Panc1 (cell line): ENCODE measurements around the gene ARMC2. TPM values are rescaled to one million over a fixed set of nuclear protein-coding genes. Genes with fewer than 3 reads are reported as not detected.

Experiments used
- ATAC-seq: fragments of 200-7000 bp; cut with Tn5 transposase; 2 replicates; pipeline ENCODE4 v1.9.1; 2020; ENCODE audit warnings: mild to moderate bottlenecking, moderate library complexity
- BruUV-seq: library from RNA; stranded (reverse); fragments of 400-500 nt; replicated peaks from 2 replicates; lab custom pipeline; 2021; lab: Mats Ljungman, UMichigan
- CTCF ChIA-PET: fragments of 300-600 bp; sonication (Branson Sonifier 250); formaldehyde crosslinking; loops from one replicate; lab custom pipeline; 2022; ENCODE audit warnings: antibody characterized with exemption; lab: Charles Lee
- POLR2A ChIA-PET: fragments of 300-600 bp; sonication (Branson Sonifier 250); formaldehyde crosslinking; loops from one replicate; lab custom pipeline; 2022; ENCODE audit warnings: antibody characterized with exemption; lab: Charles Lee
- DNase-seq: peaks from one replicate; pipeline ENCODE4 v3.0.0-alpha.2; 2010; ENCODE audit warnings: low read depth, low spot score
- H3K27ac ChIP-seq: 2 replicates; pipeline ENCODE4 v1.5.1; 2011; ENCODE audit warnings: mild to moderate bottlenecking, low read length, inconsistent platforms
- H3K27me3 ChIP-seq: fragments of 200-500 bp; sonication (Bioruptor generic); 2 replicates; pipeline ENCODE4 v1.6.0; 2014; ENCODE audit warnings: low read length, inconsistent platforms; ENCODE audit not compliant: control insufficient read depth, insufficient read depth
- H3K36me3 ChIP-seq: fragments of 200-500 bp; sonication (Bioruptor generic); 2 replicates; pipeline ENCODE4 v1.5.1; 2014; ENCODE audit warnings: inconsistent platforms, mild to moderate bottlenecking, low read length, moderate library complexity; ENCODE audit not compliant: control insufficient read depth, insufficient read depth
- H3K4me1 ChIP-seq: 2 replicates; pipeline ENCODE4 v1.5.1; 2011; ENCODE audit warnings: inconsistent platforms, mild to moderate bottlenecking, low read length, moderate library complexity; ENCODE audit not compliant: control insufficient read depth, insufficient read depth
- H3K4me3 ChIP-seq, 2 experiments: 2 replicates each; pipeline ENCODE4 v1.5.1; 2011 to 2012; ENCODE audit warnings: low read depth in 2 of 2, low read length in 2 of 2, mild to moderate bottlenecking in 2 of 2, inconsistent platforms in 1 of 2, moderate library complexity in 1 of 2
- H3K9me3 ChIP-seq: fragments of 200-500 bp; sonication (Bioruptor generic); 2 replicates; pipeline ENCODE4 v1.5.1; 2014; ENCODE audit warnings: low read depth, mild to moderate bottlenecking, inconsistent platforms, low read length, moderate library complexity; ENCODE audit not compliant: control insufficient read depth, insufficient read depth
- POLR2AphosphoS5 ChIP-seq: IDR thresholded peaks from 2 replicates; pipeline ENCODE4 v1.6.1; 2012; ENCODE audit warnings: mild to moderate bottlenecking, low read depth, low read length, moderate library complexity
- SIN3A ChIP-seq: IDR thresholded peaks from 2 replicates; pipeline ENCODE4 v1.6.1; 2012; ENCODE audit warnings: low read depth, mild to moderate bottlenecking, low read length, moderate library complexity, borderline replicate concordance; ENCODE audit not compliant: insufficient read depth
- TCF7L2 ChIP-seq: IDR thresholded peaks from 2 replicates; pipeline ENCODE4 v1.6.1; 2011; ENCODE audit warnings: mild to moderate bottlenecking, low read depth, low read length, inconsistent platforms
- in situ Hi-C: cut with HindIII; loops from 2 replicates; pipeline ENCODE4 v1.10.0; 2016; ENCODE audit warnings: low sequenced_read_pairs, low pct_unique_long_range_greater_than_20kb
- intact Hi-C: fragments of 100-400 bp; cut with micrococcal nuclease; formaldehyde crosslinking; loops from one replicate; pipeline ENCODE4 v1.10.0; 2022; ENCODE audit not compliant: unreplicated experiment
- total RNA-seq: library from RNA; stranded (reverse); gene quantifications from one replicate; pipeline ENCODE4 v1.2.1, GENCODE V29; 2021; ENCODE audit not compliant: unreplicated experiment
- TF ChIP-seq, protein P1 (sequence below), 2 experiments: IDR thresholded peaks; 2 replicates each; pipeline ENCODE4 v1.6.1; 2011 to 2012; ENCODE audit warnings: low read depth in 2 of 2, control low read depth in 1 of 2, low read length in 1 of 2, mild to moderate bottlenecking in 1 of 2, moderate library complexity in 1 of 2; ENCODE audit not compliant: insufficient read depth in 1 of 2
- TF ChIP-seq, protein P2 (sequence below): fragments of 450-650 bp; IDR thresholded peaks from 2 replicates; pipeline ENCODE4 v1.5.1; 2017; ENCODE audit warnings: mild to moderate bottlenecking

ARMC2 gene
- total RNA-seq, 1 experiment from 2014 or later: 9.3 TPM

DNA sequence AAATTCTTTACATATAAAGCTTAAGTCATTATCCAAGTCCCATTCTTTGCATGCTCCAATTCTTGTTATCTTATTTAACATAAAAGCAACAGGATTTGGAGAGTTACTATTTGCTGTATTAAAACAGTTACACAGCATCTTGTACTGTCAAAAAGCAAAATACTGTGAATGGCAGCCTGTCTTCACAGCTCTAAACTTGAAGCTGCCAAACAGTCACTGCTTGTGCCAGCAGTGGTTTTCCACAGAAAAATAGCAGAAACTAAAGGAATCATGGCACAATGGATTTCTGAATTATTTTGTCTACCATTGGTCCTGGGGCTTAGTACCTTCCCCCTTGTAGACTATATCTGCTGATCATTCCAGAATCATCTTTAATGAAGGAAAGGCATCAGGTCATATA, 138.9 kb downstream of the ARMC2 start:
- Histone ChIP-seq H3K27ac (no peak overlapping the region), H3K36me3 (no peaks in the 10 kb centered on the region), H3K9me3 (no peaks in the 10 kb centered on the region), H3K4me3 (no peak overlapping the region), H3K4me1 (no peaks in the 10 kb centered on the region), H3K27me3 (no peaks in the 10 kb centered on the region)
- TF ChIP-seq, protein P1, sequence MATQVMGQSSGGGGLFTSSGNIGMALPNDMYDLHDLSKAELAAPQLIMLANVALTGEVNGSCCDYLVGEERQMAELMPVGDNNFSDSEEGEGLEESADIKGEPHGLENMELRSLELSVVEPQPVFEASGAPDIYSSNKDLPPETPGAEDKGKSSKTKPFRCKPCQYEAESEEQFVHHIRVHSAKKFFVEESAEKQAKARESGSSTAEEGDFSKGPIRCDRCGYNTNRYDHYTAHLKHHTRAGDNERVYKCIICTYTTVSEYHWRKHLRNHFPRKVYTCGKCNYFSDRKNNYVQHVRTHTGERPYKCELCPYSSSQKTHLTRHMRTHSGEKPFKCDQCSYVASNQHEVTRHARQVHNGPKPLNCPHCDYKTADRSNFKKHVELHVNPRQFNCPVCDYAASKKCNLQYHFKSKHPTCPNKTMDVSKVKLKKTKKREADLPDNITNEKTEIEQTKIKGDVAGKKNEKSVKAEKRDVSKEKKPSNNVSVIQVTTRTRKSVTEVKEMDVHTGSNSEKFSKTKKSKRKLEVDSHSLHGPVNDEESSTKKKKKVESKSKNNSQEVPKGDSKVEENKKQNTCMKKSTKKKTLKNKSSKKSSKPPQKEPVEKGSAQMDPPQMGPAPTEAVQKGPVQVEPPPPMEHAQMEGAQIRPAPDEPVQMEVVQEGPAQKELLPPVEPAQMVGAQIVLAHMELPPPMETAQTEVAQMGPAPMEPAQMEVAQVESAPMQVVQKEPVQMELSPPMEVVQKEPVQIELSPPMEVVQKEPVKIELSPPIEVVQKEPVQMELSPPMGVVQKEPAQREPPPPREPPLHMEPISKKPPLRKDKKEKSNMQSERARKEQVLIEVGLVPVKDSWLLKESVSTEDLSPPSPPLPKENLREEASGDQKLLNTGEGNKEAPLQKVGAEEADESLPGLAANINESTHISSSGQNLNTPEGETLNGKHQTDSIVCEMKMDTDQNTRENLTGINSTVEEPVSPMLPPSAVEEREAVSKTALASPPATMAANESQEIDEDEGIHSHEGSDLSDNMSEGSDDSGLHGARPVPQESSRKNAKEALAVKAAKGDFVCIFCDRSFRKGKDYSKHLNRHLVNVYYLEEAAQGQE (IDR thresholded peaks at IDR 0.05; ENCODE audit: insufficient read depth in 1 of 2, low read depth in 2 of 2, low read length in 1 of 2): no peak
- TF ChIP-seq SIN3A (no peak), POLR2AphosphoS5 (no peak), TCF7L2 (no peak)
- TF ChIP-seq, protein P2, sequence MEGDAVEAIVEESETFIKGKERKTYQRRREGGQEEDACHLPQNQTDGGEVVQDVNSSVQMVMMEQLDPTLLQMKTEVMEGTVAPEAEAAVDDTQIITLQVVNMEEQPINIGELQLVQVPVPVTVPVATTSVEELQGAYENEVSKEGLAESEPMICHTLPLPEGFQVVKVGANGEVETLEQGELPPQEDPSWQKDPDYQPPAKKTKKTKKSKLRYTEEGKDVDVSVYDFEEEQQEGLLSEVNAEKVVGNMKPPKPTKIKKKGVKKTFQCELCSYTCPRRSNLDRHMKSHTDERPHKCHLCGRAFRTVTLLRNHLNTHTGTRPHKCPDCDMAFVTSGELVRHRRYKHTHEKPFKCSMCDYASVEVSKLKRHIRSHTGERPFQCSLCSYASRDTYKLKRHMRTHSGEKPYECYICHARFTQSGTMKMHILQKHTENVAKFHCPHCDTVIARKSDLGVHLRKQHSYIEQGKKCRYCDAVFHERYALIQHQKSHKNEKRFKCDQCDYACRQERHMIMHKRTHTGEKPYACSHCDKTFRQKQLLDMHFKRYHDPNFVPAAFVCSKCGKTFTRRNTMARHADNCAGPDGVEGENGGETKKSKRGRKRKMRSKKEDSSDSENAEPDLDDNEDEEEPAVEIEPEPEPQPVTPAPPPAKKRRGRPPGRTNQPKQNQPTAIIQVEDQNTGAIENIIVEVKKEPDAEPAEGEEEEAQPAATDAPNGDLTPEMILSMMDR: no peak
- in situ Hi-C loops (no loop called here), intact Hi-C loops (no loop called here)
- BruUV-seq: no TSS peak
- ATAC-seq (no peak), DNase-seq (no peak)
- ChIA-PET POLR2A (interaction anchor here (0.6 kb wide), 1 partner anchor 69 kb away, joined by 4 read pairs; no protein-coding TSS in a partner anchor), CTCF (interaction anchor here (0.6 kb wide), 1 partner anchor 1052 kb away, joined by 6 read pairs; no protein-coding TSS in a partner anchor)

DNA sequence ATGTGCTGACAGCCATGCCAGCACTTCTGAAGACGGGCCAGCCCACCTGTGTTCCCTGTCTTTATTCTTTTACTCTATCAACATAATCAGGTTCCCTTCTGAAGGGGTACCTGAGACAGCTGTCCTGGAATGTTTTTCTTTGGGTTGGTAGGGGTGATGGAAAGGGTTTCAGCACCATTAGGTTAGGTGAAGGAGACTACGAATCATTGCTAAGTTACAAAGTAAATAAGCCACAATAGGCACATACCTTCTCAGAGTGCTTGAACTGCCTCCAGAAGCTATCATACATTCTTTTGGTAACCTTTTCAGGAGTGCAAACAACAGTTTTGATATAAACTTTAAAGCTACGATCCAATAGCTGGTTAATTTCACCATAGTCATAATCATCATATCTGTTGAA, 140.1 kb downstream of the ARMC2 start:
- in situ Hi-C loops (no loop called here), intact Hi-C loops (no loop called here)
- TF ChIP-seq POLR2AphosphoS5 (no peak), TCF7L2 (no peak), SIN3A (no peak)
- TF ChIP-seq, protein P1 (IDR thresholded peaks at IDR 0.05; ENCODE audit: insufficient read depth in 1 of 2, low read depth in 2 of 2, low read length in 1 of 2): no peak
- TF ChIP-seq, protein P2: no peak
- ATAC-seq: no peak
- DNase-seq: no peak
- CTCF ChIA-PET: interaction anchor here (0.6 to 0.9 kb wide), 2 partner anchors 69 to 95 kb away, joined by 3 read pairs; no protein-coding TSS in a partner anchor
- Histone ChIP-seq H3K36me3 (no peaks in the 10 kb centered on the region), H3K9me3 (no peaks in the 10 kb centered on the region), H3K4me3 (no peak overlapping the region), H3K4me1 (no peaks in the 10 kb centered on the region), H3K27ac (no peak overlapping the region), H3K27me3 (no peaks in the 10 kb centered on the region)
- POLR2A ChIA-PET: no interaction called here
- BruUV-seq: no TSS peak
